ENCODE measurements around the gene OR10A3.

GRCh38 chr11:7968686-7969085 lies 27.2 kb upstream of the OR10A3 start:
- TF ChIP-seq POLR2A (IDR thresholded peaks at IDR 0.05; ENCODE audit: low read length) = no peak
- no peak for TF ChIP-seq GATA1 (IDR thresholded peaks at IDR 0.05; ENCODE audit: low read depth, low read length)

Data from erythroblast (primary cell).